H9 (cell line): Measurements from ENCODE around the gene C16orf74. TPM values are rescaled to one million over a fixed set of nuclear protein-coding genes. Genes with fewer than 3 reads are reported as not detected.

Source experiments
- DNase-seq: peaks from one replicate; pipeline ENCODE4 v3.0.0-alpha.2; 2017
- H2AFZ ChIP-seq: one replicate; pipeline ENCODE4 v1.6.1; 2013; ENCODE audit warnings: mild to moderate bottlenecking, low read length, control low read depth, moderate library complexity
- H2AK5ac ChIP-seq: 2 replicates; pipeline ENCODE4 v1.6.1; 2013; ENCODE audit warnings: low read length, control low read depth, mixed read lengths; ENCODE audit not compliant: insufficient read length
- H2BK120ac ChIP-seq: one replicate; pipeline ENCODE4 v1.6.1; 2013; ENCODE audit warnings: low read depth, mild to moderate bottlenecking, low read length, control low read depth, inconsistent platforms; ENCODE audit not compliant: poor library complexity, severe bottlenecking
- H2BK12ac ChIP-seq: 2 replicates; pipeline ENCODE4 v1.6.1; 2013; ENCODE audit warnings: low read length, control low read depth, mixed read lengths, low read depth; ENCODE audit not compliant: insufficient read length
- H2BK15ac ChIP-seq: 2 replicates; pipeline ENCODE4 v1.6.1; 2013; ENCODE audit warnings: low read depth, low read length, control low read depth
- H2BK20ac ChIP-seq: one replicate; pipeline ENCODE4 v1.6.1; 2013; ENCODE audit warnings: low read depth, mild to moderate bottlenecking, low read length, control low read depth, inconsistent platforms; ENCODE audit not compliant: poor library complexity, severe bottlenecking
- H2BK5ac ChIP-seq: 2 replicates; pipeline ENCODE4 v1.6.1; 2013; ENCODE audit warnings: low read length, control low read depth, mixed read lengths; ENCODE audit not compliant: insufficient read length
- H3K14ac ChIP-seq: 2 replicates; pipeline ENCODE4 v1.6.1; 2013; ENCODE audit warnings: low read length, control low read depth; ENCODE audit not compliant: insufficient read depth
- H3K18ac ChIP-seq: 2 replicates; pipeline ENCODE4 v1.6.1; 2013; ENCODE audit warnings: low read depth, mild to moderate bottlenecking, mixed read lengths, low read length, control low read depth; ENCODE audit not compliant: insufficient read length
- H3K23ac ChIP-seq: 2 replicates; pipeline ENCODE4 v1.6.1; 2013; ENCODE audit warnings: low read length, control low read depth, mixed read lengths, low read depth; ENCODE audit not compliant: insufficient read length
- H3K23me2 ChIP-seq: 2 replicates; pipeline ENCODE4 v1.6.1; 2013; ENCODE audit warnings: low read depth, mild to moderate bottlenecking, mixed read lengths, low read length, control low read depth; ENCODE audit not compliant: insufficient read length, poor library complexity, severe bottlenecking
- H3K27ac ChIP-seq: 2 replicates; pipeline ENCODE4 v1.5.1; 2013; ENCODE audit warnings: low read length, control low read depth, mixed read lengths, low read depth; ENCODE audit not compliant: insufficient read length
- H3K27me3 ChIP-seq: 2 replicates; pipeline ENCODE4 v1.6.1; 2013; ENCODE audit warnings: low read length, control low read depth, inconsistent platforms; ENCODE audit not compliant: insufficient read depth
- H3K4ac ChIP-seq: 2 replicates; pipeline ENCODE4 v1.6.1; 2013; ENCODE audit warnings: low read depth, mild to moderate bottlenecking, control low read depth, inconsistent platforms, low read length, moderate library complexity
- H3K4me1 ChIP-seq: 2 replicates; pipeline ENCODE4 v1.6.1; 2013; ENCODE audit warnings: low read length, control low read depth, inconsistent platforms; ENCODE audit not compliant: insufficient read depth
- H3K4me2 ChIP-seq: 2 replicates; pipeline ENCODE4 v1.6.1; 2013; ENCODE audit warnings: low read length, control low read depth, mixed read lengths; ENCODE audit not compliant: insufficient read length, insufficient read depth
- H3K56ac ChIP-seq: 2 replicates; pipeline ENCODE4 v1.6.1; 2013; ENCODE audit warnings: low read depth, mild to moderate bottlenecking, mixed read lengths, low read length, control low read depth; ENCODE audit not compliant: insufficient read length
- H3K79me1 ChIP-seq: 2 replicates; pipeline ENCODE4 v1.6.1; 2013; ENCODE audit warnings: low read depth, mild to moderate bottlenecking, moderate library complexity, low read length, control low read depth, inconsistent platforms; ENCODE audit not compliant: insufficient read depth, poor library complexity, severe bottlenecking
- H3K79me2 ChIP-seq: 2 replicates; pipeline ENCODE4 v1.6.1; 2013; ENCODE audit warnings: low read length, control low read depth, inconsistent platforms; ENCODE audit not compliant: insufficient read depth
- H3K9ac ChIP-seq: 2 replicates; pipeline ENCODE4 v1.6.1; 2013; ENCODE audit warnings: low read length, control low read depth, mixed read lengths; ENCODE audit not compliant: insufficient read length; ENCODE audit errors: extremely low read depth
- H3K9me3 ChIP-seq: one replicate; pipeline ENCODE4 v1.6.1; 2013; ENCODE audit warnings: low read depth, low read length, inconsistent platforms; ENCODE audit not compliant: control insufficient read depth
- H3T11ph ChIP-seq: one replicate; pipeline ENCODE4 v1.6.1; 2013; ENCODE audit warnings: mild to moderate bottlenecking, low read length, control low read depth, inconsistent platforms
- H4K20me1 ChIP-seq: one replicate; pipeline ENCODE4 v1.6.1; 2013; ENCODE audit not compliant: control insufficient read depth, insufficient read length, insufficient read depth
- H4K5ac ChIP-seq: 2 replicates; pipeline ENCODE4 v1.6.1; 2013; ENCODE audit warnings: low read depth, mild to moderate bottlenecking, mixed read lengths, low read length, control low read depth; ENCODE audit not compliant: insufficient read length
- H4K8ac ChIP-seq: replicated peaks from 2 replicates; pipeline ENCODE4 v1.6.1; 2013; ENCODE audit warnings: low read length, control low read depth, mixed read lengths, low read depth; ENCODE audit not compliant: insufficient read length
- H4K91ac ChIP-seq: 2 replicates; pipeline ENCODE4 v1.6.1; 2013; ENCODE audit warnings: low read depth, mild to moderate bottlenecking, moderate library complexity, mixed read lengths, low read length, control low read depth; ENCODE audit not compliant: insufficient read length
- H3K27ac Mint-ChIP-seq, 3 experiments: 2 replicates in 2 of 3; 3 replicates in 1 of 3; pipeline ENCODE4 v1.8.0; 2020 to 2021; ENCODE audit warnings: mixed read lengths in 3 of 3, mild to moderate bottlenecking in 1 of 3, moderate library complexity in 1 of 3
- H3K27me3 Mint-ChIP-seq: 2 replicates; pipeline ENCODE4 v1.8.0; 2021; ENCODE audit warnings: low read depth, mild to moderate bottlenecking, moderate library complexity, mixed read lengths
- H3K36me3 Mint-ChIP-seq, 3 experiments: 2 replicates in 2 of 3; 3 replicates in 1 of 3; pipeline ENCODE4 v1.8.0; 2020 to 2021; ENCODE audit warnings: low read depth in 3 of 3, mixed read lengths in 3 of 3; ENCODE audit not compliant: insufficient read depth in 1 of 3
- H3K4me1 Mint-ChIP-seq, 2 experiments: 2 replicates each; pipeline ENCODE4 v1.8.0; 2020; ENCODE audit warnings: mixed read lengths in 2 of 2
- H3K4me3 Mint-ChIP-seq, 2 experiments: 2 replicates in 1 of 2; 3 replicates in 1 of 2; pipeline ENCODE4 v1.8.0; 2020 to 2021; ENCODE audit warnings: mild to moderate bottlenecking in 2 of 2, mixed read lengths in 2 of 2, moderate library complexity in 1 of 2
- H3K9me3 Mint-ChIP-seq, 2 experiments: 2 replicates in 1 of 2; 3 replicates in 1 of 2; pipeline ENCODE4 v1.8.0; 2020; ENCODE audit warnings: mild to moderate bottlenecking in 2 of 2, mixed read lengths in 2 of 2, moderate library complexity in 1 of 2
- WGBS: extraction: QIAGEN DNeasy Blood & Tissue Kit; methylation state at CpG from one replicate; pipeline ENCODE4 v1.1.7; 2013; ENCODE audit warnings: missing lambda C conversion rate, low lambda C conversion rate, mixed read lengths; ENCODE audit not compliant: insufficient read length; ENCODE audit errors: extremely low coverage; 5-methylcytosine and 5-hydroxymethylcytosine counted together
- microRNA-seq: library from miRNA; unstranded; fragments of <30 nt; microRNA quantifications from one replicate; pipeline ENCODE4, GENCODE V29; 2020; ENCODE audit warnings: borderline microRNAs expressed
- total RNA-seq: library from RNA; stranded (reverse); gene quantifications from 2 replicates; pipeline ENCODE4 v1.2.1, GENCODE V29; 2021
- TF ChIP-seq, protein P1 (sequence below): fragments of 200-600 bp; sonication (generic); conservative IDR thresholded peaks from 3 replicates; pipeline ENCODE4 v1.8.0; 2021; ENCODE audit warnings: antibody characterized with exemption, mild to moderate bottlenecking

C16orf74 gene
- total RNA-seq, 1 experiment from 2014 or later = 5.6 TPM

GRCh38 chr16:85657996-85658395 is 92.9 kb downstream of the C16orf74 start:
- Histone ChIP-seq H2AK5ac (no peak overlapping the region), H3K4me2 (no peak overlapping the region), H3K23me2 (no peaks in the 10 kb centered on the region), H2BK12ac (no peak overlapping the region), H3K14ac (no peak overlapping the region; the same call in 1 of the 2 replicates), H3K23ac (no peak overlapping the region), H2AFZ (no peak overlapping the region), H4K5ac (no peak overlapping the region), H2BK20ac (no peak overlapping the region), H4K91ac (no peak overlapping the region), H3T11ph (no peak overlapping the region), H3K79me2 (no peaks in the 10 kb centered on the region), H3K4me1 (no peaks in the 10 kb centered on the region), H3K4ac (no peak overlapping the region), H3K27me3 (no peaks in the 10 kb centered on the region), H2BK15ac (no peak overlapping the region), H3K79me1 (peaks cover 4% of the 10 kb centered on the region), H2BK5ac (no peak overlapping the region), H3K56ac (no peak overlapping the region), H3K9ac (no peak overlapping the region), H4K20me1 (no peaks in the 10 kb centered on the region), H2BK120ac (no peak overlapping the region), H3K27ac (no peak overlapping the region), H3K9me3 (no peaks in the 10 kb centered on the region), H3K18ac (no peak overlapping the region), H4K8ac (no peak overlapping the region)
- Mint-ChIP-seq H3K27ac (no peak overlapping the region), H3K9me3 (no peaks in the 10 kb centered on the region), H3K27me3 (no peaks in the 10 kb centered on the region; the same call in 1 of the 2 replicates), H3K4me3 (no peak overlapping the region), H3K36me3 (peaks cover 41 to 87% (median 84%) of the 10 kb centered on the region in 3 experiments), H3K4me1 (peaks cover 4% of the 10 kb centered on the region in 2 experiments; a peak in 3 of 4 replicates)
- no CpG with 5 or more reads among the region's 3 CpGs for WGBS
- TF ChIP-seq, protein P1, sequence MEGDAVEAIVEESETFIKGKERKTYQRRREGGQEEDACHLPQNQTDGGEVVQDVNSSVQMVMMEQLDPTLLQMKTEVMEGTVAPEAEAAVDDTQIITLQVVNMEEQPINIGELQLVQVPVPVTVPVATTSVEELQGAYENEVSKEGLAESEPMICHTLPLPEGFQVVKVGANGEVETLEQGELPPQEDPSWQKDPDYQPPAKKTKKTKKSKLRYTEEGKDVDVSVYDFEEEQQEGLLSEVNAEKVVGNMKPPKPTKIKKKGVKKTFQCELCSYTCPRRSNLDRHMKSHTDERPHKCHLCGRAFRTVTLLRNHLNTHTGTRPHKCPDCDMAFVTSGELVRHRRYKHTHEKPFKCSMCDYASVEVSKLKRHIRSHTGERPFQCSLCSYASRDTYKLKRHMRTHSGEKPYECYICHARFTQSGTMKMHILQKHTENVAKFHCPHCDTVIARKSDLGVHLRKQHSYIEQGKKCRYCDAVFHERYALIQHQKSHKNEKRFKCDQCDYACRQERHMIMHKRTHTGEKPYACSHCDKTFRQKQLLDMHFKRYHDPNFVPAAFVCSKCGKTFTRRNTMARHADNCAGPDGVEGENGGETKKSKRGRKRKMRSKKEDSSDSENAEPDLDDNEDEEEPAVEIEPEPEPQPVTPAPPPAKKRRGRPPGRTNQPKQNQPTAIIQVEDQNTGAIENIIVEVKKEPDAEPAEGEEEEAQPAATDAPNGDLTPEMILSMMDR = no peak
- no peak for DNase-seq

Small RNAs within 50 kb of the gene (microRNA-seq; reads per million reads assigned to microRNA genes)
- gene MIR1910 = 0.46 reads per million

Other genes starting within 250 kb of the C16orf74 start
- 123 and 125 TPM in 2 replicates for gene GSE1, start 137.8 kb downstream of the C16orf74 start, total RNA-seq
- 52.7 and 53.2 TPM in 2 replicates for gene GINS2, start 62.1 kb downstream of the C16orf74 start, total RNA-seq
- gene EMC8, start 48.4 kb upstream of the C16orf74 start, total RNA-seq = 52.3 and 59.5 TPM in 2 replicates
- 506 and 520 TPM in 2 replicates for gene COX4I1, start 48.6 kb upstream of the C16orf74 start, total RNA-seq
- 0.28 TPM in 1 of 2 replicates, not detected in the other for gene IRF8, start 148.1 kb upstream of the C16orf74 start, total RNA-seq